ENCODE measurements around the gene KIF21B.

GRCh38 chr1:200973937-200974657 is 49.4 kb downstream of the KIF21B start:
- TF ChIP-seq TAF1 (IDR thresholded peaks at IDR 0.05; ENCODE audit: borderline replicate concordance, insufficient read depth, low read length) (no peak), POLR2AphosphoS5 (IDR thresholded peaks at IDR 0.05; ENCODE audit: low read depth, low read length) (no peak)

Measured in PFSK-1 (cell line).